HTERT RPE-1 (cell line): Measurements from ENCODE around the gene ESR2.

Experiments
- in situ Hi-C: fragments of 300-500 bp; cut with MboI; formaldehyde crosslinking; loops from 4 replicates; pipeline ENCODE4 v1.14.3; 2020; ENCODE audit warnings: low sequenced_read_pairs

ESR2 gene

GRCh38 chr14:64266239-64266638, 27.9 kb downstream of the ESR2 start:
- in situ Hi-C loops = no loop called here

GRCh38 chr14:64265222-64265621, 28.9 kb downstream of the ESR2 start:
- in situ Hi-C loops = no loop called here

- in situ Hi-C loops = no loop called here
Measured at GRCh38 chr14:64260418-64260817, 33.8 kb downstream of the ESR2 start.

GRCh38 chr14:64255756-64256155, 38.4 kb downstream of the ESR2 start:
- in situ Hi-C loops = no loop called here

- in situ Hi-C loops = no loop called here
Measured at GRCh38 chr14:64253672-64254071, 40.5 kb downstream of the ESR2 start.

- in situ Hi-C loops = no loop called here
Measured at GRCh38 chr14:64249363-64249762, 44.8 kb downstream of the ESR2 start.

- in situ Hi-C loops = no loop called here
Measured at GRCh38 chr14:64248689-64249088, 45.5 kb downstream of the ESR2 start.

GRCh38 chr14:64247195-64247594, 47.0 kb downstream of the ESR2 start:
- in situ Hi-C loops = no loop called here

GRCh38 chr14:64246688-64247087, 47.5 kb downstream of the ESR2 start:
- in situ Hi-C loops = no loop called here

- in situ Hi-C loops = no loop called here
Measured at GRCh38 chr14:64245491-64245890, 48.7 kb downstream of the ESR2 start.

GRCh38 chr14:64244279-64244678, 49.9 kb downstream of the ESR2 start:
- in situ Hi-C loops = no loop called here

GRCh38 chr14:64238631-64239030, 55.5 kb downstream of the ESR2 start:
- in situ Hi-C loops = no loop called here

- in situ Hi-C loops = no loop called here
Measured at GRCh38 chr14:64238049-64238448, 56.1 kb downstream of the ESR2 start.

GRCh38 chr14:64235652-64236640, 58.2 kb downstream of the ESR2 start:
- in situ Hi-C loops = no loop called here

- in situ Hi-C loops = no loop called here
Measured at GRCh38 chr14:64234877-64235651, 59.1 kb downstream of the ESR2 start.

- in situ Hi-C loops = no loop called here
Measured at GRCh38 chr14:64233531-64234190, 60.5 kb downstream of the ESR2 start.

GRCh38 chr14:64232944-64233343, 61.2 kb downstream of the ESR2 start:
- in situ Hi-C loops = no loop called here

- in situ Hi-C loops = no loop called here
Measured at GRCh38 chr14:64232095-64232838, 61.9 kb downstream of the ESR2 start.

GRCh38 chr14:64229489-64229888, 64.7 kb downstream of the ESR2 start:
- in situ Hi-C loops = no loop called here

- in situ Hi-C loops = no loop called here
Measured at GRCh38 chr14:64227856-64228255, 66.3 kb downstream of the ESR2 start.
